Prostate gland (tissue), 2 donors: Measurements from ENCODE around the gene PLA2G4A. TPM values are rescaled to one million over a fixed set of nuclear protein-coding genes. Genes with fewer than 3 reads are reported as not detected.

ENCODE experiments used
- DNase-seq: peaks from one replicate; pipeline ENCODE4 v3.0.0-alpha.2; 2019; ENCODE audit warnings: low spot score
- H3K27ac ChIP-seq, 2 donors: fragments of 200-600 bp; sonication (generic); 2 replicates each; pipeline ENCODE4 v1.5.1; 2017 to 2019
- H3K27me3 ChIP-seq: fragments of 200-600 bp; sonication (generic); replicated peaks from 2 replicates; pipeline ENCODE4 v1.5.1; 2019; ENCODE audit not compliant: insufficient read depth
- H3K36me3 ChIP-seq, 2 donors: fragments of 200-600 bp; sonication (generic); 1 replicate in 1 of 2; 2 replicates in 1 of 2; pipeline versions ENCODE4 v1.5.1 to v1.8.1; 2017 to 2019
- H3K4me1 ChIP-seq: fragments of 200-600 bp; sonication (generic); replicated peaks from 2 replicates; pipeline ENCODE4 v1.5.1; 2019
- H3K4me3 ChIP-seq, 2 donors: fragments of 200-600 bp; sonication (generic); 2 replicates each; pipeline ENCODE4 v1.5.1; 2017 to 2019
- H3K9me3 ChIP-seq: fragments of 200-600 bp; sonication (generic); 2 replicates; pipeline ENCODE4 v1.5.1; 2017
- POLR2A ChIP-seq: fragments of 450-650 bp; IDR thresholded peaks from one replicate; pipeline ENCODE4 v1.6.1; 2016; ENCODE audit warnings: antibody characterized with exemption, mild to moderate bottlenecking
- POLR2AphosphoS5 ChIP-seq: sonication (generic); formaldehyde crosslinking; IDR thresholded peaks from one replicate; pipeline ENCODE4 v1.6.1; 2017; ENCODE audit warnings: antibody characterized with exemption
- WGBS: methylation state at CpG from one replicate; pipeline ENCODE4 v1.1.5; 2018; 5-methylcytosine and 5-hydroxymethylcytosine counted together
- intact Hi-C: fragments of 100-400 bp; cut with DNase I; formaldehyde crosslinking; loops from one replicate; pipeline ENCODE4 v1.14.2; 2022
- total RNA-seq, 2 donors: library from RNA; depleted of rRNA; stranded (reverse); fragments of >200 nt; gene quantifications; one replicate each; pipeline ENCODE4 v1.1.0, GENCODE V29; 2016
- TF ChIP-seq, protein P1 (sequence below), 4 experiments: fragments of 200-600 bp in 2 of 4; fragments of 450-650 bp in 2 of 4; sonication (generic) in 2 of 4; IDR thresholded peaks; 1 replicate in 3 of 4; 2 replicates in 1 of 4; pipeline ENCODE4 v1.5.1; 2016 to 2019; ENCODE audit warnings: antibody characterized with exemption in 4 of 4, mild to moderate bottlenecking in 2 of 4, moderate library complexity in 2 of 4

The PLA2G4A gene
- total RNA-seq, 2 donors from 2014 or later, result 6.1 to 8.8 TPM

DNA sequence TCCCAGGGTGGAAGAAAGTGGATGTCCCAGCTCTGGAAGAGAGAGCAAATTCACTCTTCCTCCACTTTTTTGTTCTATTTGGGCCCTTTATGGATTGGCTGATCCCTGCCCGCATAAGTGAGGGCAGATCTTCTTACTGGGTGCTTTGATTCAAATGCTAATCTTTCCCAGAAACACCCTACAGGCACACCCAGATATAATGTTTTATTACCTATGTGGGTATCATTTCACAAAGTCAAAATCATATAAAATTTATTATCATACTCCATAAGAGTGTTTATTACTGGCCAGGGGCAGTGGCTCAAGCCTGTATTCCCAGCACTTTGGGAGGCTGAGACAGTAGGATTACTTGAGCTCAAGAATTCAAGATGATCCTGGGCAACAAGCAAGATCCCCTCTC is 16.9 kb upstream of the PLA2G4A start:
- no peaks in the 10 kb centered on the region for H3K4me1 ChIP-seq
- no peak overlapping the region for H3K27ac ChIP-seq
- no peaks in the 10 kb centered on the region for H3K27me3 ChIP-seq
- H3K9me3 ChIP-seq, result no peaks in the 10 kb centered on the region
- TF ChIP-seq POLR2A, result no peak
- no peak for TF ChIP-seq POLR2AphosphoS5
- no peak overlapping the region for H3K4me3 ChIP-seq
- intact Hi-C loops, result no loop called here
- no peaks in the 10 kb centered on the region for H3K36me3 ChIP-seq
- WGBS, result 86% methylated on average over 1 of the region's 1 CpG
- DNase-seq, result no peak

DNA sequence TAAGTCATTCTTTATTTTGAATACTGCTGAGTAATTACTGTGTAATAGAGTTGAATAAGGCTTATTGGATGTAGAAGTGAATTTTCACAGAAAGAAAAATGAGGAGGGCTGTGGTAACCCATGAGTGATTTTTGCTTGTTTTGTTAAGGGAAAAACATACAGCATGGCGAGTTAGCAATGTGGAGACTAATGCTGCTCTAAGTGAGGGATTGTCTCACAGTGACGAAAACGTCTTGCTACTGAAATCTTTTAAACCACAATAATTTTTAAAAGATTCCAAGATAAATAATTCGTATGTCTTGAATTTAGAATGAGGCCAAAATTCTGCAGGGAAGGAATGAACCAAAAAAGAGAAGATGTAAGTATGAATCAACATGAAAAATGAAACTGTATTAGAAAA is 16.2 kb upstream of the PLA2G4A start:
- no peak overlapping the region for H3K4me3 ChIP-seq
- DNase-seq, result no peak
- H3K9me3 ChIP-seq, result no peaks in the 10 kb centered on the region
- H3K27me3 ChIP-seq, result no peaks in the 10 kb centered on the region
- no peaks in the 10 kb centered on the region for H3K36me3 ChIP-seq
- 69% methylated on average over 4 of the region's 4 CpGs for WGBS
- TF ChIP-seq, protein P1, sequence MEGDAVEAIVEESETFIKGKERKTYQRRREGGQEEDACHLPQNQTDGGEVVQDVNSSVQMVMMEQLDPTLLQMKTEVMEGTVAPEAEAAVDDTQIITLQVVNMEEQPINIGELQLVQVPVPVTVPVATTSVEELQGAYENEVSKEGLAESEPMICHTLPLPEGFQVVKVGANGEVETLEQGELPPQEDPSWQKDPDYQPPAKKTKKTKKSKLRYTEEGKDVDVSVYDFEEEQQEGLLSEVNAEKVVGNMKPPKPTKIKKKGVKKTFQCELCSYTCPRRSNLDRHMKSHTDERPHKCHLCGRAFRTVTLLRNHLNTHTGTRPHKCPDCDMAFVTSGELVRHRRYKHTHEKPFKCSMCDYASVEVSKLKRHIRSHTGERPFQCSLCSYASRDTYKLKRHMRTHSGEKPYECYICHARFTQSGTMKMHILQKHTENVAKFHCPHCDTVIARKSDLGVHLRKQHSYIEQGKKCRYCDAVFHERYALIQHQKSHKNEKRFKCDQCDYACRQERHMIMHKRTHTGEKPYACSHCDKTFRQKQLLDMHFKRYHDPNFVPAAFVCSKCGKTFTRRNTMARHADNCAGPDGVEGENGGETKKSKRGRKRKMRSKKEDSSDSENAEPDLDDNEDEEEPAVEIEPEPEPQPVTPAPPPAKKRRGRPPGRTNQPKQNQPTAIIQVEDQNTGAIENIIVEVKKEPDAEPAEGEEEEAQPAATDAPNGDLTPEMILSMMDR (IDR thresholded peaks at IDR 0.05), result no peak
- no peak for TF ChIP-seq POLR2AphosphoS5
- H3K4me1 ChIP-seq, result no peaks in the 10 kb centered on the region
- no peak overlapping the region for H3K27ac ChIP-seq
- intact Hi-C loops, result no loop called here

DNA sequence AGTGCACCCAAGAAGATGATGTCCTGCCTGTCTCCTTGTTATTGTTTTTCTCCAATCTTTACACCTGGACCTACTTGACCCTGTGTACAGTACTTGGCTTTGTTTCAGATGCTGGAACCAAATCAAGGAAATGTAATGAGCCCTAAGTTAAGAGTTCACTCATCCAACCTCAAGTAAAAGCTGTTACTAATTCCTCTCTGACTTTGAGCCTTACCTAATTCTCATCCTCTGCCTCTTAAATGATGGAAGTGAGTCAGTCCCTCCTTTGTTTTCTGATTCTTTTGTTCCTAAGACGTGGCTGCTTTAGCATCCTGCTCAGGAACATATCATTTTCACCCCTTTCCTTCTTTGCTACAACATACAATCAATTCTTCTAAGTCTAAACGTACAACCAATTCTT is 15.3 kb upstream of the PLA2G4A start:
- H3K4me3 ChIP-seq, result no peak overlapping the region
- intact Hi-C loops, result no loop called here
- no peaks in the 10 kb centered on the region for H3K4me1 ChIP-seq
- no peak for DNase-seq
- no peaks in the 10 kb centered on the region for H3K36me3 ChIP-seq
- H3K27me3 ChIP-seq, result no peaks in the 10 kb centered on the region
- H3K9me3 ChIP-seq, result no peaks in the 10 kb centered on the region
- TF ChIP-seq POLR2A, result no peak
- TF ChIP-seq, protein P1 (IDR thresholded peaks at IDR 0.05), result no peak
- TF ChIP-seq POLR2AphosphoS5, result no peak
- 72% methylated on average over 2 of the region's 2 CpGs for WGBS
- no peak overlapping the region for H3K27ac ChIP-seq

DNA sequence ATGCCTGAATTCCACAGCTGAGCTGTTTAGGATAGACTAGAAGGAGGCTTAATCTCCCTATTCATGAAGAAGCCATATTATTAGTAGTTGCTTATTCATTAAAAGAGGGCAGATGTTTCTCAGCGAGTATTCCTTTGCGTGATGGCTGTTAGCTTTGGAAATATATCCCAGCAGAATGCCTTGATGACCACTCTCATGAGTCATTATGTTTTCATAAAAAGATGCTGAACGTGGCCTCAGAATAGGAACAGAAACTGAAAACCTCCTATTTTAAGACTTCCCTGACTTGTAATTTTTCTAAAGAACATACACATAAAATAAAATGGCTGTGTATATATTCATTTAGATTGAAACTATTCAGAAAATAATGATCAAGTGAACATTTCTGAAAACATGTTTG is 9.6 kb upstream of the PLA2G4A start:
- Histone ChIP-seq H3K4me1 (no peaks in the 10 kb centered on the region), H3K9me3 (no peaks in the 10 kb centered on the region), H3K36me3 (no peaks in the 10 kb centered on the region), H3K27ac (no peak overlapping the region), H3K27me3 (no peaks in the 10 kb centered on the region), H3K4me3 (no peak overlapping the region)
- no peak for TF ChIP-seq POLR2AphosphoS5
- no peak for TF ChIP-seq POLR2A
- TF ChIP-seq, protein P1 (IDR thresholded peaks at IDR 0.05), result no peak
- no peak for DNase-seq
- WGBS, result 77% methylated on average over 3 of the region's 3 CpGs
- intact Hi-C loops, result no loop called here

DNA sequence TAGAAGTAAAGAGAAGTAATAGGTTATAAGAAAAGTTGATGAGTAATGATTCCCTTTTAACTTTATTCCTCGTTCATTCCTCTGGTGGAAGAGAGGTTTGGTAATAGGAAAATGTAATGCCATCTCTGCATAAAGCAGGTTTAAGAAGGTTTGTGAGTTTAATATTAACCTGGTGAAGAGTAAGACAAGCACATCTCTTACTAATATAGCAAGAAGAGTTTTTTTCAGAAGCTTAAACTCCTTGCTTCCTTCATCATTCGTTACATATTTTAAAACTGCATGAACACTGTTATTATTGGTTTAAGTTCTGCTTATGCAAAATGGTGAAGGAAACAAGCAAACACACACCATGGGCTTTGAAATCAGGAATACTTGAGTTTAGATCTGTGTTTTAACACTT is 9.2 kb upstream of the PLA2G4A start:
- intact Hi-C loops, result no loop called here
- H3K27ac ChIP-seq, result no peak overlapping the region
- WGBS, result 65% methylated on average over 2 of the region's 2 CpGs

More for the DNA sequence above, 9.2 kb upstream of the PLA2G4A start:
- H3K4me1 ChIP-seq, result no peaks in the 10 kb centered on the region
- H3K4me3 ChIP-seq, result no peak overlapping the region
- H3K27me3 ChIP-seq, result no peaks in the 10 kb centered on the region
- H3K9me3 ChIP-seq, result no peaks in the 10 kb centered on the region
- DNase-seq, result no peak
- H3K36me3 ChIP-seq, result no peaks in the 10 kb centered on the region
- TF ChIP-seq, protein P1 (IDR thresholded peaks at IDR 0.05), result no peak
- TF ChIP-seq POLR2A (no peak), POLR2AphosphoS5 (no peak)
